GM19025 (cell line): ENCODE measurements around the gene STRA6.

Experiments used
- ATAC-seq: cut with Tn5 transposase; IDR thresholded peaks from one replicate; pipeline ENCODE4 v1.9.1; 2021; ENCODE audit warnings: mild to moderate bottlenecking, low read depth, moderate library complexity; ENCODE audit not compliant: unreplicated experiment

Gene STRA6

GRCh38 chr15:74227968-74228722 is 25.6 kb upstream of the STRA6 start:
- no peak for ATAC-seq

GRCh38 chr15:74226761-74227540 is 24.4 kb upstream of the STRA6 start:
- ATAC-seq: no peak

- no peak for ATAC-seq
These were observed 23.3 kb upstream of the STRA6 start for GRCh38 chr15:74225928-74226327.

- no peak for ATAC-seq
These were observed 19.9 kb upstream of the STRA6 start for GRCh38 chr15:74222240-74223119.

GRCh38 chr15:74221399-74222239 is 19.0 kb upstream of the STRA6 start:
- no peak for ATAC-seq

GRCh38 chr15:74220475-74221248 is 18.1 kb upstream of the STRA6 start:
- ATAC-seq: no peak

GRCh38 chr15:74217907-74218885 is 15.6 kb upstream of the STRA6 start:
- ATAC-seq: no peak

- ATAC-seq: no peak
These were observed 14.4 kb upstream of the STRA6 start for GRCh38 chr15:74216949-74217348.

GRCh38 chr15:74215958-74216357 is 13.4 kb upstream of the STRA6 start:
- no peak for ATAC-seq

GRCh38 chr15:74214324-74215021 is 11.9 kb upstream of the STRA6 start:
- ATAC-seq: no peak

- no peak for ATAC-seq
These were observed 11.3 kb upstream of the STRA6 start for GRCh38 chr15:74213858-74214284.

- no peak for ATAC-seq
These were observed 9.9 kb upstream of the STRA6 start for GRCh38 chr15:74212494-74212893.

- no peak for ATAC-seq
These were observed 9.1 kb upstream of the STRA6 start for GRCh38 chr15:74211656-74212055.

- no peak for ATAC-seq
These were observed 8.1 kb upstream of the STRA6 start for GRCh38 chr15:74210729-74211128.

- no peak for ATAC-seq
These were observed 7.5 kb upstream of the STRA6 start for GRCh38 chr15:74209997-74210671.

- no peak for ATAC-seq
These were observed 7.0 kb upstream of the STRA6 start for GRCh38 chr15:74209560-74209958.
